Suprapubic skin (tissue), 4 donors: ENCODE measurements around the gene ACSL3.

Experiments
- CTCF ChIP-seq, 2 donors: fragments of 200-600 bp in 1 of 2; fragments of 450-650 bp in 1 of 2; sonication (generic) in 1 of 2; IDR thresholded peaks; one replicate each; pipeline ENCODE4 v1.5.1; 2016 to 2019; ENCODE audit warnings: antibody characterized with exemption in 2 of 2, mild to moderate bottlenecking in 1 of 2, moderate library complexity in 1 of 2
- EP300 ChIP-seq: sonication (generic); formaldehyde crosslinking; IDR thresholded peaks from one replicate; pipeline ENCODE4 v1.6.1; 2017; ENCODE audit warnings: antibody characterized with exemption
- POLR2A ChIP-seq, 2 donors: fragments of 450-650 bp; IDR thresholded peaks; one replicate each; pipeline ENCODE4 v1.6.1; 2017; ENCODE audit warnings: antibody characterized with exemption in 2 of 2, mild to moderate bottlenecking in 2 of 2, moderate library complexity in 2 of 2
- POLR2AphosphoS5 ChIP-seq, 3 donors: sonication (generic); formaldehyde crosslinking; IDR thresholded peaks; one replicate each; pipeline ENCODE4 v1.6.1; 2017; ENCODE audit warnings: antibody characterized with exemption in 3 of 3

GRCh38 chr2:222927600-222927999 lies 66.8 kb downstream of the ACSL3 start:
- TF ChIP-seq EP300 (no peak), POLR2A (IDR thresholded peaks at IDR 0.05) (no peak), CTCF (IDR thresholded peaks at IDR 0.05) (no peak), POLR2AphosphoS5 (IDR thresholded peaks at IDR 0.05) (no peak)
